IMR-90 (cell line): ENCODE results near the gene CCKAR. TPM values are rescaled to one million over a fixed set of nuclear protein-coding genes. Genes with fewer than 3 reads are reported as not detected.

Experiments used
- ATAC-seq: fragments of 200-7000 bp; cut with Tn5 transposase; 2 replicates; pipeline ENCODE4 v1.9.1; 2020; ENCODE audit warnings: low read depth, mild to moderate bottlenecking, moderate library complexity
- BruUV-seq: library from RNA; stranded (reverse); fragments of 400-500 nt; replicated peaks from 2 replicates; lab custom pipeline; 2021; lab: Mats Ljungman, UMichigan
- CTCF ChIA-PET: fragments of 300-600 bp; formaldehyde crosslinking; extraction: SDS; loops from one replicate; lab custom pipeline; 2021; ENCODE audit warnings: antibody characterized with exemption; lab: Yijun Ruan, JAX
- POLR2A ChIA-PET: fragments of 300-600 bp; sonication (Branson Sonifier 250); formaldehyde crosslinking; loops from one replicate; lab custom pipeline; 2022; ENCODE audit warnings: antibody characterized with exemption; ENCODE audit not compliant: unreplicated experiment; lab: Charles Lee
- DNase-seq: peaks from one replicate; pipeline ENCODE4 v3.0.0; 2013
- H2AFZ ChIP-seq: replicated peaks from 2 replicates; pipeline ENCODE3; 2013; ENCODE audit warnings: low read length, mild to moderate bottlenecking; ENCODE audit not compliant: poor library complexity
- H2AK5ac ChIP-seq: 2 replicates; pipeline ENCODE4 v1.6.1; 2013; ENCODE audit warnings: low read depth, low read length, inconsistent platforms
- H2AK9ac ChIP-seq: replicated peaks from 2 replicates; pipeline ENCODE3; 2013; ENCODE audit warnings: mild to moderate bottlenecking, low read depth, low read length, moderate library complexity; ENCODE audit not compliant: poor library complexity
- H2BK120ac ChIP-seq: 2 replicates; pipeline ENCODE4 v1.6.1; 2013; ENCODE audit warnings: low read depth, low read length, inconsistent platforms
- H2BK15ac ChIP-seq: 3 replicates; pipeline ENCODE4 v1.6.1; 2013; ENCODE audit warnings: low read depth, low read length, inconsistent platforms
- H2BK20ac ChIP-seq: 2 replicates; pipeline ENCODE4 v1.6.1; 2013; ENCODE audit warnings: low read depth, mild to moderate bottlenecking, inconsistent platforms, low read length, moderate library complexity
- H2BK5ac ChIP-seq: 2 replicates; pipeline ENCODE4 v1.6.1; 2013; ENCODE audit warnings: mild to moderate bottlenecking, low read depth, low read length, inconsistent platforms; ENCODE audit not compliant: poor library complexity, severe bottlenecking
- H3K14ac ChIP-seq: replicated peaks from 2 replicates; pipeline ENCODE4 v1.6.1; 2013; ENCODE audit warnings: low read depth, low read length, inconsistent platforms
- H3K18ac ChIP-seq: 2 replicates; pipeline ENCODE4 v1.6.1; 2013; ENCODE audit warnings: low read depth, low read length, control low read depth
- H3K23ac ChIP-seq: 2 replicates; pipeline ENCODE4 v1.6.1; 2013; ENCODE audit warnings: low read depth, low read length, inconsistent platforms
- H3K27ac ChIP-seq: 2 replicates; pipeline ENCODE4 v1.5.1; 2013; ENCODE audit warnings: mild to moderate bottlenecking, control low read depth, low read length; ENCODE audit not compliant: insufficient read depth
- H3K27me3 ChIP-seq: 2 replicates; pipeline ENCODE4 v1.6.1; 2013; ENCODE audit warnings: low read length; ENCODE audit not compliant: control insufficient read depth, insufficient read depth
- H3K36me3 ChIP-seq: 2 replicates; pipeline ENCODE4 v1.6.1; 2013; ENCODE audit warnings: low read length, mixed read lengths; ENCODE audit not compliant: control insufficient read depth, insufficient read depth
- H3K4ac ChIP-seq: 2 replicates; pipeline ENCODE4 v1.6.1; 2013; ENCODE audit warnings: low read depth, low read length, inconsistent platforms
- H3K4me1 ChIP-seq: 2 replicates; pipeline ENCODE4 v1.6.1; 2013; ENCODE audit warnings: low read length, mixed read lengths; ENCODE audit not compliant: control insufficient read depth, insufficient read depth
- H3K4me2 ChIP-seq: 2 replicates; pipeline ENCODE4 v1.6.1; 2013; ENCODE audit warnings: low read depth, mild to moderate bottlenecking, control low read depth, low read length, moderate library complexity
- H3K4me3 ChIP-seq: 2 replicates; pipeline ENCODE4 v1.5.1; 2013; ENCODE audit warnings: low read depth, mild to moderate bottlenecking, control low read depth, low read length, moderate library complexity; ENCODE audit not compliant: insufficient read depth
- H3K56ac ChIP-seq: 2 replicates; pipeline ENCODE4 v1.6.1; 2013; ENCODE audit warnings: low read length, inconsistent platforms; ENCODE audit not compliant: insufficient read depth; ENCODE audit errors: extremely low read depth
- H3K79me1 ChIP-seq, 2 experiments: 2 replicates each; pipeline ENCODE4 v1.6.1; 2013; ENCODE audit warnings: low read length in 2 of 2, inconsistent platforms in 1 of 2, low read depth in 1 of 2
- H3K9ac ChIP-seq: 2 replicates; pipeline ENCODE4 v1.6.1; 2013; ENCODE audit warnings: low read depth, low read length, control low read depth
- H3K9me1 ChIP-seq: 2 replicates; pipeline ENCODE4 v1.6.1; 2013; ENCODE audit warnings: low read length, inconsistent platforms; ENCODE audit not compliant: insufficient read depth
- H3K9me3 ChIP-seq: 2 replicates; pipeline ENCODE4 v1.6.1; 2013; ENCODE audit warnings: low read length; ENCODE audit not compliant: control insufficient read depth, insufficient read depth
- H4K20me1 ChIP-seq: 2 replicates; pipeline ENCODE4 v1.6.1; 2013; ENCODE audit warnings: low read length, inconsistent platforms; ENCODE audit not compliant: insufficient read depth
- H4K5ac ChIP-seq: 2 replicates; pipeline ENCODE4 v1.6.1; 2013; ENCODE audit warnings: mild to moderate bottlenecking, low read depth, low read length, control low read depth
- H4K8ac ChIP-seq, 2 experiments: 2 replicates each; pipeline ENCODE4 v1.6.1; 2013; ENCODE audit warnings: low read depth in 2 of 2, low read length in 2 of 2, control low read depth in 1 of 2, inconsistent platforms in 1 of 2
- H4K91ac ChIP-seq: 2 replicates; pipeline ENCODE4 v1.6.1; 2013; ENCODE audit warnings: low read depth, low read length, inconsistent platforms; ENCODE audit not compliant: insufficient read depth
- BHLHE40 ChIP-seq: fragments of 150-350 bp; IDR thresholded peaks from 2 replicates; pipeline ENCODE4 v1.6.1; 2016; ENCODE audit warnings: mild to moderate bottlenecking, low read depth, low read length
- CEBPB ChIP-seq: IDR thresholded peaks from 2 replicates; pipeline ENCODE4 v1.6.1; 2012; ENCODE audit warnings: low read depth, low read length, improper control_type of control experiment
- CHD1 ChIP-seq: IDR thresholded peaks from 2 replicates; pipeline ENCODE4 v1.6.1; 2012; ENCODE audit warnings: low read depth, low read length, improper control_type of control experiment
- CTCF ChIP-seq: conservative IDR thresholded peaks from 2 replicates; pipeline ENCODE4 v1.5.1; 2012; ENCODE audit warnings: mild to moderate bottlenecking, low read depth, low read length, improper control_type of control experiment
- ELK1 ChIP-seq: fragments of 150-350 bp; IDR thresholded peaks from 2 replicates; pipeline ENCODE4 v1.6.1; 2016; ENCODE audit warnings: low read depth, mild to moderate bottlenecking, low read length, moderate library complexity, borderline replicate concordance
- FOS ChIP-seq: fragments of 150-350 bp; IDR thresholded peaks from 2 replicates; pipeline ENCODE4 v1.6.1; 2016; ENCODE audit warnings: low read depth, low read length
- MAFK ChIP-seq: IDR thresholded peaks from 2 replicates; pipeline ENCODE4 v1.6.1; 2012; ENCODE audit warnings: low read depth, low read length, improper control_type of control experiment
- MAZ ChIP-seq: IDR thresholded peaks from 2 replicates; pipeline ENCODE4 v1.6.1; 2012; ENCODE audit warnings: low read depth, mild to moderate bottlenecking, low read length, improper control_type of control experiment, moderate library complexity, borderline replicate concordance
- MXI1 ChIP-seq: IDR thresholded peaks from 2 replicates; pipeline ENCODE4 v1.6.1; 2012; ENCODE audit warnings: low read depth, mild to moderate bottlenecking, low read length, moderate library complexity, borderline replicate concordance
- NFE2L2 ChIP-seq: fragments of 150-350 bp; IDR thresholded peaks from 2 replicates; pipeline ENCODE4 v1.6.1; 2016; ENCODE audit warnings: low read depth, mild to moderate bottlenecking, low read length
- POLR2A ChIP-seq: IDR thresholded peaks from 2 replicates; pipeline ENCODE4 v1.6.1; 2012; ENCODE audit warnings: mild to moderate bottlenecking, low read depth, low read length
- RAD21 ChIP-seq: IDR thresholded peaks from 2 replicates; pipeline ENCODE4 v1.6.1; 2012; ENCODE audit warnings: low read length, improper control_type of control experiment
- RCOR1 ChIP-seq: IDR thresholded peaks from 2 replicates; pipeline ENCODE4 v1.6.1; 2012; ENCODE audit warnings: mild to moderate bottlenecking, low read length, improper control_type of control experiment; ENCODE audit not compliant: insufficient replicate concordance
- RFX5 ChIP-seq: IDR thresholded peaks from 2 replicates; pipeline ENCODE4 v1.8.0; 2012; ENCODE audit warnings: low read depth, mild to moderate bottlenecking, low read length, moderate library complexity
- SMC3 ChIP-seq: fragments of 150-350 bp; IDR thresholded peaks from 2 replicates; pipeline ENCODE4 v1.6.1; 2016; ENCODE audit warnings: low read depth, mild to moderate bottlenecking, antibody characterized with exemption, low read length, moderate library complexity
- WGBS, 2 experiments: methylation state at CpG; one replicate each; pipeline versions ENCODE4 v1.1.5 to v1.1.7; 2013; ENCODE audit warnings: missing lambda C conversion rate in 2 of 2; ENCODE audit not compliant: insufficient read length in 1 of 2; ENCODE audit errors: extremely low coverage in 2 of 2; 5-methylcytosine and 5-hydroxymethylcytosine counted together
- dilution Hi-C: fragments of 300-500 bp; cut with HindIII; formaldehyde crosslinking; loops from one replicate; pipeline ENCODE4 v1.14.3; 2018; ENCODE audit warnings: low sequenced_read_pairs; ENCODE audit not compliant: unreplicated experiment
- in situ Hi-C: fragments of 300-500 bp; cut with MboI; formaldehyde crosslinking; loops from 3 replicates; pipeline ENCODE4 v1.14.3; 2019; ENCODE audit warnings: low sequenced_read_pairs, inconsistent platforms, mixed read lengths
- intact Hi-C: fragments of 100-400 bp; cut with micrococcal nuclease; formaldehyde crosslinking; loops from 2 replicates; pipeline ENCODE4 v1.10.0; 2022
- polyA plus RNA-seq, 3 experiments: library from polyadenylated mRNA; depleted of rRNA; stranded (reverse); fragments of >200 nt; gene quantifications; 2 replicates each; pipeline ENCODE4 v1.2.3, GENCODE V29; 2012; ENCODE audit warnings: low replicate concordance in 1 of 3
- total RNA-seq: library from RNA; depleted of rRNA; stranded (reverse); fragments of >200 nt; gene quantifications from 2 replicates; pipeline ENCODE4 v1.2.3, GENCODE V29; 2012
- TF ChIP-seq, protein P1 (sequence below): fragments of 150-350 bp; IDR thresholded peaks from 2 replicates; pipeline ENCODE4 v1.6.1; 2017; ENCODE audit warnings: mild to moderate bottlenecking, antibody characterized with exemption, low read length, low read depth

The CCKAR gene
- total and polyA plus RNA-seq, 2 of the 4 experiments (the other 2 are of a cell fraction), result not detected

GRCh38 chr4:26491449-26492170 is 1.3 kb upstream of the CCKAR start:
- H2BK5ac ChIP-seq, result no peak overlapping the region
- H3K79me1 ChIP-seq, result no peaks in the 10 kb centered on the region
- H3K18ac ChIP-seq, result no peak overlapping the region
- no peaks in the 10 kb centered on the region for H3K9me3 ChIP-seq
- H4K5ac ChIP-seq, result no peak overlapping the region
- 0 out of 2 replicates have a peak overlapping the region, but pooled peaks have one; percentile 25 for H3K23ac ChIP-seq
- H3K4me1 ChIP-seq, result no peaks in the 10 kb centered on the region
- H3K9ac ChIP-seq, result no peak overlapping the region
- H2AK5ac ChIP-seq, result 0 out of 2 replicates have a peak overlapping the region, but pooled peaks have one; percentile 29
- dilution Hi-C loops, result no loop called here
- no peak overlapping the region for H2BK15ac ChIP-seq
- TF ChIP-seq MAFK (no peak), MXI1 (no peak), RCOR1 (no peak), RAD21 (no peak), SMC3 (no peak), CEBPB (no peak), POLR2A (no peak), MAZ (no peak), FOS (no peak), NFE2L2 (no peak), ELK1 (no peak), CTCF (no peak), BHLHE40 (no peak), CHD1 (no peak), RFX5 (no peak)
- TF ChIP-seq, protein P1, sequence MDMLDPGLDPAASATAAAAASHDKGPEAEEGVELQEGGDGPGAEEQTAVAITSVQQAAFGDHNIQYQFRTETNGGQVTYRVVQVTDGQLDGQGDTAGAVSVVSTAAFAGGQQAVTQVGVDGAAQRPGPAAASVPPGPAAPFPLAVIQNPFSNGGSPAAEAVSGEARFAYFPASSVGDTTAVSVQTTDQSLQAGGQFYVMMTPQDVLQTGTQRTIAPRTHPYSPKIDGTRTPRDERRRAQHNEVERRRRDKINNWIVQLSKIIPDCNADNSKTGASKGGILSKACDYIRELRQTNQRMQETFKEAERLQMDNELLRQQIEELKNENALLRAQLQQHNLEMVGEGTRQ, result no peak
- peaks cover 40% of the 10 kb centered on the region for H3K27me3 ChIP-seq
- H2AFZ ChIP-seq, result no peak overlapping the region
- H3K27ac ChIP-seq, result no peak overlapping the region
- whole genome bisulfite sequencing, 2 experiments, result 73% methylated on average over 2 of the region's 7 CpGs; no CpG with 5 or more reads in 1 of the 2 experiments
- no peak overlapping the region for H2BK20ac ChIP-seq
- no peak overlapping the region for H3K56ac ChIP-seq
- H3K4me3 ChIP-seq, result no peak overlapping the region
- peak overlapping the region; percentile 14 for H2AK9ac ChIP-seq
- no peaks in the 10 kb centered on the region for H3K36me3 ChIP-seq
- CTCF ChIA-PET, result no interaction called here
- H3K14ac ChIP-seq, result no peak overlapping the region
- H4K8ac ChIP-seq, result no peak overlapping the region
- no peaks in the 10 kb centered on the region for H3K9me1 ChIP-seq
- no peaks in the 10 kb centered on the region for H4K20me1 ChIP-seq
- POLR2A ChIA-PET, result no interaction called here
- in situ Hi-C loops, result no loop called here
- H3K4ac ChIP-seq, result no peak overlapping the region
- H4K91ac ChIP-seq, result no peak overlapping the region
- DNase-seq, result no peak
- no TSS peak for BruUV-seq
- H3K4me2 ChIP-seq, result no peak overlapping the region
- H2BK120ac ChIP-seq, result no peak overlapping the region
- intact Hi-C loops, result no loop called here
- no peak for ATAC-seq
